Tibial nerve (tissue), 4 donors: ENCODE data around the gene NBEA. TPM values are rescaled to one million over a fixed set of nuclear protein-coding genes. Genes with fewer than 3 reads are reported as not detected.

Experiments used
- DNase-seq, 2 donors: peaks; one replicate each; pipeline ENCODE4 v3.0.0-alpha.2; 2019; ENCODE audit warnings: low spot score in 2 of 2
- H3K27ac ChIP-seq, 4 donors: fragments of 200-600 bp; sonication (generic) in 3 of 4; one replicate each; pipeline ENCODE4 v1.5.1; 2017 to 2019; ENCODE audit warnings: mild to moderate bottlenecking in 1 of 4
- H3K27me3 ChIP-seq, 2 donors: fragments of 200-600 bp; sonication (generic) in 1 of 2; one replicate each; pipeline versions ENCODE4 v1.5.1 to v1.6.0; 2017 to 2019
- H3K36me3 ChIP-seq, 3 donors: fragments of 200-600 bp; sonication (generic); one replicate each; pipeline ENCODE4 v1.5.1; 2018 to 2019
- H3K4me1 ChIP-seq, 4 donors: fragments of 200-600 bp; sonication (generic) in 3 of 4; one replicate each; pipeline ENCODE4 v1.5.1; 2017 to 2019
- H3K4me3 ChIP-seq, 4 donors: fragments of 200-600 bp; sonication (generic) in 3 of 4; one replicate each; pipeline ENCODE4 v1.5.1; 2017 to 2019; ENCODE audit warnings: mild to moderate bottlenecking in 1 of 4, moderate library complexity in 1 of 4
- H3K9me3 ChIP-seq, 4 donors: fragments of 200-600 bp; sonication (generic) in 3 of 4; one replicate each; pipeline ENCODE4 v1.5.1; 2017 to 2019
- EP300 ChIP-seq, 2 donors: sonication (generic); formaldehyde crosslinking; IDR thresholded peaks; one replicate each; pipeline ENCODE4 v1.6.1; 2017; ENCODE audit warnings: antibody characterized with exemption in 2 of 2, mild to moderate bottlenecking in 1 of 2
- POLR2A ChIP-seq, 2 donors: fragments of 450-650 bp; IDR thresholded peaks; one replicate each; pipeline ENCODE4 v1.6.1; 2017; ENCODE audit warnings: antibody characterized with exemption in 2 of 2, mild to moderate bottlenecking in 2 of 2, moderate library complexity in 2 of 2
- WGBS, 2 donors: methylation state at CpG; one replicate each; pipeline ENCODE4 v1.1.5; 2018; 5-methylcytosine and 5-hydroxymethylcytosine counted together
- total RNA-seq, 4 donors: library from RNA; depleted of rRNA; stranded (reverse); fragments of >200 nt; gene quantifications; one replicate each; pipeline ENCODE4 v1.1.0, GENCODE V29; 2016
- TF ChIP-seq, protein P1 (sequence below), 5 experiments: fragments of 200-600 bp in 3 of 5; fragments of 450-650 bp in 2 of 5; sonication (generic) in 3 of 5; IDR thresholded peaks; one replicate each; pipeline ENCODE4 v1.5.1; 2016 to 2019; ENCODE audit warnings: antibody characterized with exemption in 5 of 5, mild to moderate bottlenecking in 3 of 5, moderate library complexity in 2 of 5

NBEA gene
- total RNA-seq, 4 donors from 2014 or later, result 9.0 to 11.9 (median 10.5) TPM

GRCh38 chr13:35349673-35350278 is 407.7 kb downstream of the NBEA start:
- Histone ChIP-seq H3K27me3 (no peaks in the 10 kb centered on the region), H3K36me3 (peaks cover 0 to 4% (median 0%) of the 10 kb centered on the region in 3 donors), H3K27ac (no peak overlapping the region), H3K9me3 (no peaks in the 10 kb centered on the region), H3K4me1 (peaks cover 0 to 10% (median 0%) of the 10 kb centered on the region in 4 donors), H3K4me3 (no peak overlapping the region)
- no peak for DNase-seq
- 53 to 55% methylated on average over 5 of the region's 5 CpGs for WGBS, 2 donors
- no peak for TF ChIP-seq EP300 (IDR thresholded peaks at IDR 0.05)
- TF ChIP-seq, protein P1, sequence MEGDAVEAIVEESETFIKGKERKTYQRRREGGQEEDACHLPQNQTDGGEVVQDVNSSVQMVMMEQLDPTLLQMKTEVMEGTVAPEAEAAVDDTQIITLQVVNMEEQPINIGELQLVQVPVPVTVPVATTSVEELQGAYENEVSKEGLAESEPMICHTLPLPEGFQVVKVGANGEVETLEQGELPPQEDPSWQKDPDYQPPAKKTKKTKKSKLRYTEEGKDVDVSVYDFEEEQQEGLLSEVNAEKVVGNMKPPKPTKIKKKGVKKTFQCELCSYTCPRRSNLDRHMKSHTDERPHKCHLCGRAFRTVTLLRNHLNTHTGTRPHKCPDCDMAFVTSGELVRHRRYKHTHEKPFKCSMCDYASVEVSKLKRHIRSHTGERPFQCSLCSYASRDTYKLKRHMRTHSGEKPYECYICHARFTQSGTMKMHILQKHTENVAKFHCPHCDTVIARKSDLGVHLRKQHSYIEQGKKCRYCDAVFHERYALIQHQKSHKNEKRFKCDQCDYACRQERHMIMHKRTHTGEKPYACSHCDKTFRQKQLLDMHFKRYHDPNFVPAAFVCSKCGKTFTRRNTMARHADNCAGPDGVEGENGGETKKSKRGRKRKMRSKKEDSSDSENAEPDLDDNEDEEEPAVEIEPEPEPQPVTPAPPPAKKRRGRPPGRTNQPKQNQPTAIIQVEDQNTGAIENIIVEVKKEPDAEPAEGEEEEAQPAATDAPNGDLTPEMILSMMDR (IDR thresholded peaks at IDR 0.05), result no peak
- no peak for TF ChIP-seq POLR2A (IDR thresholded peaks at IDR 0.05)

GRCh38 chr13:35354285-35354684 is 412.2 kb downstream of the NBEA start:
- Histone ChIP-seq H3K36me3 (peaks cover 0 to 18% (median 0%) of the 10 kb centered on the region in 3 donors), H3K27me3 (no peaks in the 10 kb centered on the region), H3K4me1 (peaks cover 0 to 8% (median 0%) of the 10 kb centered on the region in 4 donors), H3K9me3 (no peaks in the 10 kb centered on the region), H3K27ac (no peak overlapping the region), H3K4me3 (no peak overlapping the region)
- TF ChIP-seq, protein P1 (IDR thresholded peaks at IDR 0.05), result no peak
- no peak for TF ChIP-seq EP300 (IDR thresholded peaks at IDR 0.05)
- TF ChIP-seq POLR2A (IDR thresholded peaks at IDR 0.05), result no peak
- 84 to 98% methylated on average over 2 of the region's 2 CpGs for WGBS, 2 donors
- no peak for DNase-seq

DNA sequence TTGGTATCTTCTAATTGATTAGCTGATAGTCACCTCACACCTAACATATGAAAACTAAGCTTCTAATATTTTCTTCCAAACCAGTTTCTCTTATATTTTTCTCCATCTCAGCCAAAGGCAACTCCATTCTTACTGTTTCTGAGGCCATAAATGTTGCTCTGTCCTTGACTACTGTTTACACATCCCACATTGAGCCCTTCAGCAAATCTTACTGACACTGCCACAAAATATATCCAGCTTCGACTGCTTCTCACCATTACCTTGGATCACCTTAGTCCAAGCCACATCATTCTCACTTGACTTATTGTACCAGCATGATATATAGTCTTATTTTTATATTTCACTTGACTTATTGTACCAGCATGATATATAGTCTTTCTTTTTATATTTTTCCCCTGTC is 412.8 kb downstream of the NBEA start:
- H3K4me3 ChIP-seq, result no peak overlapping the region
- peaks cover 0 to 18% (median 0%) of the 10 kb centered on the region in 3 donors for H3K36me3 ChIP-seq
- no peaks in the 10 kb centered on the region for H3K9me3 ChIP-seq
- H3K27ac ChIP-seq, result no peak overlapping the region
- no peaks in the 10 kb centered on the region for H3K27me3 ChIP-seq
- DNase-seq, result no peak
- TF ChIP-seq EP300 (IDR thresholded peaks at IDR 0.05) (no peak), POLR2A (IDR thresholded peaks at IDR 0.05) (no peak)
- TF ChIP-seq, protein P1 (IDR thresholded peaks at IDR 0.05), result no peak
- WGBS, 2 donors, result 96 to 100% methylated on average over 1 of the region's 1 CpG
- peaks cover 0 to 2% (median 0%) of the 10 kb centered on the region in 4 donors for H3K4me1 ChIP-seq

GRCh38 chr13:35356572-35356971 is 414.5 kb downstream of the NBEA start:
- Histone ChIP-seq H3K36me3 (peaks cover 0 to 18% (median 0%) of the 10 kb centered on the region in 3 donors), H3K4me1 (no peaks in the 10 kb centered on the region), H3K27me3 (no peaks in the 10 kb centered on the region), H3K27ac (no peak overlapping the region), H3K9me3 (no peaks in the 10 kb centered on the region), H3K4me3 (no peak overlapping the region)
- no peak for DNase-seq
- TF ChIP-seq EP300 (IDR thresholded peaks at IDR 0.05) (no peak), POLR2A (IDR thresholded peaks at IDR 0.05) (no peak)
- TF ChIP-seq, protein P1 (IDR thresholded peaks at IDR 0.05), result no peak
- 67 to 72% methylated on average over 2 of the region's 2 CpGs for WGBS, 2 donors

DNA sequence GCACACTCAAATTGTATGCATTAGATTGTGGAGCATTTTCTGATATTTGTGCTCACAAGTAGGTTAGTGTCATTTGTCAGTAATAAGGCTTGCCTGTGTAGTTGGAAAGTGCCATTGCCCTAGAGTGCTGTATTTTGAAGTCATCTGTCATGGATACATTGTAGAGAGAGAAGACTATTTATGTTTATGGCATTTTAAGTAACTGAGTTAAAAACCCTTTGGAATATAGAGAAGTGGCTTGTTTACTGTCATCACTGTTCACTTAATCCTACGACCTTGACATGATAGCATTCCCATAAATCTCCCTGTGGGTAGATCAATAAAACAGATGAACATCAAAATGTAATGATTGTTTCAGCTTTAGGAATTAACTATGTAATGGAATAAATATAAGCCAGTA is 423.8 kb downstream of the NBEA start:
- Histone ChIP-seq H3K4me3 (no peak overlapping the region), H3K27me3 (no peaks in the 10 kb centered on the region), H3K4me1 (no peaks in the 10 kb centered on the region), H3K9me3 (peaks cover 0 to 20% (median 9%) of the 10 kb centered on the region in 4 donors), H3K27ac (no peak overlapping the region), H3K36me3 (no peaks in the 10 kb centered on the region)
- TF ChIP-seq POLR2A (IDR thresholded peaks at IDR 0.05) (no peak), EP300 (IDR thresholded peaks at IDR 0.05) (no peak)
- TF ChIP-seq, protein P1 (IDR thresholded peaks at IDR 0.05), result no peak
- 60 to 62% methylated on average over 1 of the region's 1 CpG for WGBS, 2 donors
- no peak for DNase-seq
